ENCODE measurements around the gene AMD1. TPM values are rescaled to one million over a fixed set of nuclear protein-coding genes. Genes with fewer than 3 reads are reported as not detected.
A peak's percentile ranks its signal among the peaks of the same experiment; 100 is the strongest.

AMD1 gene
- total and polyA plus RNA-seq, 2 of the 8 experiments (the other 6 are each of a cell fraction or from before 2014, with no cell fraction given) = 60.9 to 177 TPM

DNA sequence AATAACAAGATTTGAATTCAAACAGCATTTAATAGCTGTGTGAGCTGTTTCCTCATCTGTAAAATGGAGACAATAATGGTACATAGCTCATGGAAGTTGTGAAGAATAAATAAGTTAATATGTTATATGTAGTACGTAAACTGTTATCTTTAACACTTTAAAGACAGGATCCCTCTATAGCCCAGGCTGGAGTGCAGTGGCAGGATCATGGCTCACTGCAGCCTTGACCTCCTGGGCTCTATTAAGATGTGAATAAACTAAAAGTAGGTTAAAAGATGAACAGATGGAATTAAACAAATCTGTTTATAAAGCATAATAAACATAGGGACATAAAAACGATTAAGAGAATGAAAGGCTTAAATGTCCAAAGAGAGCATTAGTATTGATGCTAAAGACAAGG, 3.0 kb downstream of the AMD1 start:
- no peak overlapping the region for H3K14ac ChIP-seq (ENCODE audit: insufficient read length)
- no peak for DNase-seq (ENCODE audit: low read depth in 1 of 2, low spot score in 2 of 2)
- no peak overlapping the region for H2BK20ac ChIP-seq (ENCODE audit: low read length)
- peaks cover 75 to 92% of the 10 kb centered on the region in 2 experiments for H3K79me2 ChIP-seq (ENCODE audit: control insufficient read depth in 1 of 2, insufficient read depth in 2 of 2, low read length in 2 of 2)
- WGBS, 2 experiments (ENCODE audit: extremely low coverage in 1 of 2, insufficient coverage in 1 of 2, insufficient read length in 1 of 2, insufficient replicate concordance in 2 of 2, low coverage in 1 of 2, low lambda C conversion rate in 2 of 2, missing lambda C conversion rate in 1 of 2) = 27% methylated on average over 2 of the region's 2 CpGs; no CpG with 5 or more reads in 1 of the 2 experiments
- H4K20me1 ChIP-seq (replicated peaks in 1 of 2; ENCODE audit: control insufficient read depth in 1 of 2, insufficient read depth in 2 of 2, low read length in 2 of 2) = peaks cover 36 to 47% of the 10 kb centered on the region in 2 experiments
- H3K4me3 ChIP-seq (ENCODE audit: extremely low read depth in 1 of 4, insufficient read depth in 2 of 4, low read depth in 3 of 4, low read length in 4 of 4) = peak overlapping the region; percentile 81 to 95 (median 90); a peak in 7 of 8 replicates
- no peak overlapping the region for H3K27ac ChIP-seq (ENCODE audit: low read depth, low read length)
- H3K9ac ChIP-seq (replicated peaks in 1 of 4; ENCODE audit: extremely low read depth in 1 of 4, low read depth in 3 of 4, low read length in 3 of 4) = peak overlapping the region in 2 of 4 experiments; percentile 5 to 19; a peak in 3 of 7 replicates
- no peak overlapping the region for H2AFZ ChIP-seq (ENCODE audit: low read length)
- no peak overlapping the region for H3K4ac ChIP-seq (replicated peaks; ENCODE audit: insufficient read length, low read depth, low read length)
- H3K36me3 ChIP-seq (ENCODE audit: control insufficient read depth in 2 of 4, insufficient read depth in 4 of 4, low read length in 3 of 4) = no peaks in the 10 kb centered on the region
- no peaks in the 10 kb centered on the region for H3K9me3 ChIP-seq (ENCODE audit: insufficient read depth in 2 of 2, low read depth in 1 of 2, low read length in 1 of 2)
- peaks cover 14% of the 10 kb centered on the region for H3K23me2 ChIP-seq (ENCODE audit: low read depth, low read length)
- H4K5ac ChIP-seq (ENCODE audit: insufficient read length, low read depth, low read length) = no peak overlapping the region
- H2BK15ac ChIP-seq (ENCODE audit: low read length) = no peak overlapping the region
- no peak overlapping the region for H2BK120ac ChIP-seq (replicated peaks; ENCODE audit: low read depth, low read length)
- no peak for FAIRE-seq
- peak overlapping the region; percentile 80 to 87 for H3K4me2 ChIP-seq (ENCODE audit: insufficient read depth in 1 of 2, low read depth in 2 of 2, low read length in 2 of 2)
- H4K8ac ChIP-seq (ENCODE audit: extremely low read depth, insufficient read depth, low read length) = no peak overlapping the region
- no peak overlapping the region for H2BK12ac ChIP-seq (ENCODE audit: low read depth, low read length)
- H4K91ac ChIP-seq (replicated peaks; ENCODE audit: insufficient read length, low read length) = no peak overlapping the region
- no peak overlapping the region for H3K23ac ChIP-seq (ENCODE audit: insufficient read length)
- H2BK5ac ChIP-seq (ENCODE audit: low read depth, low read length) = no peak overlapping the region
- no peaks in the 10 kb centered on the region for H3K27me3 ChIP-seq (replicated peaks in 1 of 4; ENCODE audit: control insufficient read depth in 3 of 4, extremely low read depth in 1 of 4, insufficient read depth in 3 of 4, low read length in 3 of 4)
- peaks cover 0 to 9% (median 3%) of the 10 kb centered on the region in 4 experiments; a peak in 4 of 7 replicates for H3K4me1 ChIP-seq (replicated peaks in 1 of 4; ENCODE audit: control insufficient read depth in 3 of 4, insufficient read depth in 4 of 4, low read length in 3 of 4)
- ChIA-PET CTCF (ENCODE audit: partially characterized antibody) (interaction anchor here (0.7 to 2.0 kb wide), 4 partner anchors 11 to 349 kb away, joined by 3 to 6 read pairs (median 4); no protein-coding TSS in a partner anchor), POLR2A (ENCODE audit: partially characterized antibody) (interaction anchor here (0.6 to 8.7 kb wide), 7 partner anchors 10 to 189 kb away, joined by 3 to 344 read pairs (median 81); partner anchors contain the start of genes CDK19 and GTF3C6)
- no peaks in the 10 kb centered on the region; the same call in 1 of the 2 replicates for H3K79me1 ChIP-seq (ENCODE audit: low read depth, low read length)
- no peak overlapping the region for H2AK5ac ChIP-seq (ENCODE audit: low read depth, low read length)
- no peak overlapping the region for H3K56ac ChIP-seq (replicated peaks; ENCODE audit: insufficient read length, low read depth, low read length)
- no peak overlapping the region for H3K18ac ChIP-seq (ENCODE audit: extremely low read depth, low read length)
- TF ChIP-seq YY1 (IDR thresholded peaks at IDR 0.05; ENCODE audit: low read depth, low read length) (no peak), FOSL1 (IDR thresholded peaks at IDR 0.05; ENCODE audit: insufficient read depth, low read depth, low read length) (no peak), SRF (IDR thresholded peaks at IDR 0.05; ENCODE audit: low read depth, low read length) (no peak), SAP30 (IDR thresholded peaks at IDR 0.05; ENCODE audit: insufficient read depth, insufficient replicate concordance, low read length) (no peak), CTCF (IDR thresholded peaks at IDR 0.05; ENCODE audit: control extremely low read depth in 1 of 3, insufficient read depth in 1 of 3, low read depth in 1 of 3, low read length in 3 of 3) (no peak), KDM1A (IDR thresholded peaks at IDR 0.05; ENCODE audit: borderline replicate concordance, low read length) (no peak), RAD21 (IDR thresholded peaks at IDR 0.05 in 1 of 2, conservative IDR thresholded peaks at IDR 0.05 in 1 of 2; ENCODE audit: low read depth in 2 of 2, low read length in 2 of 2) (no peak), HDAC6 (IDR thresholded peaks at IDR 0.05; ENCODE audit: low read depth, low read length) (no peak)

Measured in H1 (cell line).